Stimulated activated CD8-positive, alpha-beta memory T cell treated with anti-CD3 and anti-CD28 coated beads, Interleukin-7, amount 100 ng/mL, for 48 hours (primary cell): Measurements from ENCODE around the gene TWF2.

Experiments
- DNase-seq, 2 donors: peaks; one replicate each; pipeline ENCODE4 v3.0.0-alpha.2; 2020; ENCODE audit warnings: low read depth in 1 of 2; ENCODE audit errors: extremely low read depth in 1 of 2

The TWF2 gene

DNA sequence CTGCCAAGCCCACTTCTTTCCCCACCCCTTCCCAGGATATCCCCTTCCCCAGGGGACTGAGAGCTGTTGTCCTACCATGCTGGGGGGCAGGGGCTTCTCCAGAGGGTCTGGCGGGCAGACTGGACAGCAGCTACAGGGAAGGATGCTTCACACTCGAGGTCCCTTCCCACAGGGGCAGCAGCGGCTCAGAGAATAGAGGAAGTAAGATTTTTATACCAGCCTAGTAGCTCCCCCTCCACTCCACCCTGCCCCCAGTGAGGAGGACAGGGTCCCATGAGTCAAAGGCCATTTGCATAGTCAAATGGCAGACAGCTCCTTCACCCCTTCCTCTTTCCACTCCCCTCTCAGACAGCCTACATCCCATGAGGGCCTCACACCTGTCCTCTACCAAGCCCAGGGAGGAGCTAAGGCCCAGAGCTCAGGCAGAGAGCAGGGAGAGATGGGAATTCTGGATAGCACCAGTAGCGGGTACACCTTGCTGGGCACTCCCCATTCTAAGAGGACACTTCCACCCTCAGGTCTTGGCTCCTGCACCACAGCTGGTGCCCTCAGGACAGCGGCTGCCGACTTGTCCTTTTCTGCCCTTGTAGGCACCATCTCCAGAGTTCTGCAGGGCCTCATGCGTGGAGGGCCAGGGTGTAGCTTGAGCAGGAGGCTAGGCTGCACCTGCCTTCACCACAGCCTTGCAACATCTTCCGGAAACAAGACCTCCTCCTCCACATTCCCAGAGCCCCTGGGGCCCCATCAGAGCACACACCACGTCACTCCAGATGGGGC, 13.3 kb downstream of the TWF2 start, which contains the start of gene TLR9:
Gene TLR9 (minus strand): TSS at position 194 of the 777 bp plus-strand sequence. CDS start 116 bp downstream, at position 78.
- peak in 1 of 2 donors; percentile 37 for DNase-seq

DNA sequence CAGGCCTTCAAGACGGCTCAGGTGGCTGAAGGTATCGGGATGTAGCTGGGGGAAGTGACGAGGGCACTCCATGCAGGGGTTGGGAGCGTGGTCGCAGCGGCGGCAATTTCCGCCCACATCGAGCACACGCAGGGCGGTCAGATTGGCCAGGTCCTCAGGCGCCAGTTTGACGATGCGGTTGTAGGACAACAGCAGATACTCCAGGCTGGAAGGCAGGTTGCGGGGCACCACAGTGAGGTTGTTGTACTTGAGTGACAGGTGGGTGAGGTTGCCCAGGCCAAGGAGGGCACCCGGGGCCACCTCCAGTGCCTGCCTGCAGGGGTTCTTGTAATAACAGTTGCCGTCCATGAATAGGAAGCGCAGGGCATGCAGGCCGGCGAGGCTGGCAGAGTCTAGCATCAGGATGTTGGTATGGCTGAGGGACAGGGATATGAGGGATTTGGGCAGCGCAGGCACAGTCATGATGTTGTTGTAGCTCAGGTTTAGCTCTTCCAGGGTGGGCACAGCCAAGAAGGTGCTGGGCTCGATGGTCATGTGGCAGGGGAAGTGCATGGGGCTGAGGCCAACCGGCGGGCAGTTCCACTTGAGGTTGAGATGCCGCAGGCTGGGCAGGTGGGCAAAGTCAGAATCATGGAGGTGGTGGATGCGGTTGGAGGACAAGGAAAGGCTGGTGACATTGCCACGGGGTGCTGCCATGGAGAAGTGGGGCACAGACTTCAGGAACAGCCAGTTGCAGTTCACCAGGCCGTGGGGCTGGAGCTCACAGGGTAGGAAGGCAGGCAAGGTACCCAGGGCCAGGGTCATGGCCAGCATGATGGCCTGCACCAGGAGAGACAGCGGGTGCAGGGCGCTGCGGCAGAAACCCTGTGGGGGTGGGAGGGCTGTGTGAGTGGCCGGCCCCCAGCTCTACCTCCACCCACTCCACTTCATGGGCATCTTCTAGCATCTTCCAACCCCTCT, 15.2 kb downstream of the TWF2 start:
- DNase-seq, result no peak

DNA sequence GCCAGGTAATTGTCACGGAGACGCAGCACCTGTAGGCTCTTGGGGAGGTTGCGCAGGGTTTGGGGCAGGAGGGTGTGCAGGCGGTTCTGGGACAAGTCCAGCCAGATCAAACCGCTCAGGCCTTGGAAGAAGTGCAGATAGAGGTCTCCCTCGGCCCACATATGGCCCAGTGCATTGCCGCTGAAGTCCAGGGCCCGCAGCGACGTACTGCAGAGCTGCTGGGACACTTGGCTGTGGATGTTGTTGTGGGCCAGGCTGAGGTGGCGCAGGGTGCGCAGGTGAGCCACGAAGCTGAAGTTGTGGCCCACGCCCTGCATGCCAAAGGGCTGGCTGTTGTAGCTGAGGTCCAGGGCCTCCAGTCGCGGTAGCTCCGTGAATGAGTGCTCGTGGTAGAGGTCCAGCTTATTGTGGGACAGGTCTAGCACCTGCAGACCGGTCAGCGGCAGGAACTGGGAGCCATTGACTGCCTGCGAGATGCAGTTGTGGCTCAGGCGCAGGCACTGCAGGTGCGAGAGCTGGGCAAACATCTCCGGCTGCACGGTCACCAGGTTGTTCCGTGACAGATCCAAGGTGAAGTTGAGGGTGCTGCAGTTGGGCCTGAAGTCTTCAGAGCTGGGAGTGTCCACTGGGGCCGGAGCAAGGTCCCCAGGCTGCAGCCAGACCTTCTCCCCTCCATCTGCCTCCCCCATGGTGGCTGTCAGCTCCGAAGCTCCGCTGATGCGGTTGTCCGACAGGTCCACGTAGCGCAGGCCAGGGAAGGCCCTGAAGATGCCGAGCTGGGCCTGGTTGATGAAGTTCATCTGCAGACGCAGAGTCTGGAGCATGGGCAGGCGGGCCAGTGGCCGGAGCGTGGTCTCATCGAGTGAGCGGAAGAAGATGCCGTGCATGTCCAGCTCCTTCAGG, 16.4 kb downstream of the TWF2 start:
- DNase-seq, result no peak

DNA sequence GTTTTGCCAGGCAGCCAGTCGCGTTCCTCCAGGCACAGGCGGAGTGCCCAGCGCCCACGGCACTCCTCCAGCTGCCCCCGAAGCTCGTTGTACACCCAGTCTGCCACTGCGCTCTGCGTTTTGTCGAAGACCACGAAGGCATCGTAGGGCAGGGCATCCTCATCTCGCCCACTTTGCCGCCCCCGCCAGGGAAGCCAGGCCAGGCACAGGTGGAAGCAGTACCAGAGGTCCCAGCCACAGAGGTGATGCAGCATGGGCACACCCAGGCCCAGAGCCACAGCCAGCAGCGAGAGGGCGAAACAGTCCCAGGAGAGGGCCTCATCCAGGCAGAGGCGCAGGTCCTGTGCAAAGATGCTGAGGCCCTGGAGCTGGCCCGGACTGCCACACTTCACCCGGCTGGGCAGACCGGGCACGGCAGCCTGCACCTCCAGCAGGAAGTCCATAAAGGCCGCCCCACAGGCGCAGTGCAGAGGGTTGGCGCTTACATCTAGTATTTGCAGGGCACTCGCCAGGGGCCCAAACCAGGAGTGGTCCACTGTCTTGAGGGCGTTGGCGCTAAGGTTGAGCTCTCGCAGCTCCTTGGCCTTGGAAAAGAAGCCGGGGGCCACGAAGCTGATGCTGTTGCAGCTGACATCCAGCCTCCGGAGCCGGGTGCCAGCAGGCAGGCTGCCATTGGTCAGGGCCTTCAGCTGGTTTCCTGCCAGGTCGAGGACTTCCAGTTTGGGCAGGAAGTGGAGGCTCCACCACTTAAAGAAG, 17.2 kb downstream of the TWF2 start:
- no peak for DNase-seq

DNA sequence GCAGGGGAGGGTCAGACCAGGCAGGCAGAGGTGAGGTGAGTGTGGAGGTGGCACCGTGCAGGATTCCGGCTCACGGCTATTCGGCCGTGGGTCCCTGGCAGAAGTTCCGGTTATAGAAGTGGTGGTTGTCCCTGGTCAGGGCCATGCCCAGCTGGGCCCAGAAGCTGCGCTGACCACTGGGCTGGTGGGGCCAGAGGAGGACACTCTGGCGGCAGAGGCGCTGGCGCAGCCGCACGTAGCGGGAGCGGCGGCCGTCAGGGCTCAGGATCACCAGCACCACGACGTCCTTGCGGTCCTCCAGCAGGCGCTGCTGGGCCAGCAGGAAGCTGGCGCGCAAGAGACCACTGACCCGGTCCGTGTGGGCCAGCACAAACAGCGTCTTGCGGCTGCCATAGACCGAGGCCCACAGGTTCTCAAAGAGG, 17.8 kb downstream of the TWF2 start:
- no peak for DNase-seq

DNA sequence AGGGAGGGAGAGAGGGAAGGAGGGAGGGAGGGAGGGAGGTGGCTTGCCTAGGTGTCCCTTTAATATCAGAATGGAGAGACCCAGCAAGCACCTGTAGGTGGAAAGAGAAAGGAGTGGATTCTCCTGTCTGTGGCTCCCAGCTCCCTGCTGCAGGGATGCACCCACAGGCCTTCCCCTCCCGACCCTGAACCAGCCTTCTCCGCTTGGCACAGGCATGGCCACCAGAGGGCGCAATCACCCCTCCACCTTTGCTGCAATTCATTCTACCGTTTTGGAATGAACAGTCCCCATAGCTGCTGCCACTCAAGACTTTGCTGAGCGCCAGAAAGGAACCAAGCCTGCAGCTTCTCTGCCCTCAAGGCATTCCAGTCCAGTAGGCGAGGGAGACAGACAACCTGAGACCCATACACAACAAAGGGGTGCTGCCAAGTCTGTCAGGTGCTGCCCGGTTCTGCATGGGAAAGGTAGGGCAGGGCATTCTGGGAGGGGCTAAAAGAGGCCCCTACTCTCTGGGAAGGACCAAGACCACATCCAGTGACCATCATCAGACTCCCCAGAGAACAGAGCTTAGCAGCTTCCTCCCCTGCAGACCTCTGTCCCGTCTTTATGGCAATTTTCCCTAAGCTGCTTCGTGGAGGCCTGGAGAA, 18.5 kb downstream of the TWF2 start:
- DNase-seq, result peak; percentile 74 to 80

DNA sequence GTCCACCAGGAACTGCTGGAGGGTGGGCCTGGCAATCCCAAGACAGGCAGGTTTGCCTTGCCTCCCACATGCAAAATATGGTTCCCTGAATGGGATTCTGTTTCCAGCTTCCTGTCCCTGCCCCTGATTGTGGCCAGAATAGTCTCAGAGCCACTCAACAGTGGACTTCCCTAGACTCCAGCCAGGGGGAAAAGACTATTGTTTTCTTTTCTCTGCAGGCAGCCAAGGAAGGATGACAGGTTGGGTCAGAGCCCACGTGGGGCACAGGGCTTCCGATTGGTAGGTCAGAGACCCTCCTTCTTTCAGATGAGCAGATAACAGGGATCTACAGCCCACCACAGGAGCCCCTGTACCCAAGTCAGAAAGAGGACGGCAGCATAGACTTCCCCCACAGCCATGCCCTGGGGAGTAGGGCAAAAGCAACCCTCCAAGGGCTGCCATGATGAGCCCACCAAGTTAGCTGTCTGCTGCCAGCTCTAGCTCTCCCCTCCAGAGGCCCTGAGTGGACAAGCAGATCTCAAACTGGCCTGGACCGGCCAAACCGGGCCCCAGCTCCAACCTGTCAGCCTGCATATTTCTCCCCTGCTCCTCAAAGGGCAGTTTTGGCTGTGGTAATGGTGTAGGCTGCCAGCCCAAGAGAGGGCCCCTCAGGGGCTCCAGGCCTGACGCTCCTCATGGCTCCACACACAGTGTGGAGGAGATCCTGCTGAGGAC, 19.9 kb downstream of the TWF2 start:
- DNase-seq, result no peak

DNA sequence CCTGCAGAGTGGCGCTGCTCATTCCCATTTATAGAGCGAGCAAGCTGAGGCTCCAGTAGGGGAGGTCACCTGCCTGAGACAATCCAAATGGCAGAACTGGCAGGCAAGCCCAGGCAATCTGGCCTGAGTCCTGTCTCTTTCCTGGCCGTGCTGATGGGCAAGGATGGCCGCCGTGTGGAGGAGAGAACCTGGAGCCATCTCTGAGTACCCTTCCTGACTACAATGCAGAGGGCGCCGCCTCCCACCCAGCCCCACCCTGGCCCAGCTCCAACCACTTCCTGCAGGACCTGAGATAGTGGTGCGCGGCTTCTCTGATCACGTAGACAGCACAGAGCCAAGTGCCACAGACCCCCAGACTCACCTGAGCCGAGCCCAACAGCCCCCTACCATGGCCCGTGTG, 20.5 kb downstream of the TWF2 start:
- DNase-seq, result no peak

DNA sequence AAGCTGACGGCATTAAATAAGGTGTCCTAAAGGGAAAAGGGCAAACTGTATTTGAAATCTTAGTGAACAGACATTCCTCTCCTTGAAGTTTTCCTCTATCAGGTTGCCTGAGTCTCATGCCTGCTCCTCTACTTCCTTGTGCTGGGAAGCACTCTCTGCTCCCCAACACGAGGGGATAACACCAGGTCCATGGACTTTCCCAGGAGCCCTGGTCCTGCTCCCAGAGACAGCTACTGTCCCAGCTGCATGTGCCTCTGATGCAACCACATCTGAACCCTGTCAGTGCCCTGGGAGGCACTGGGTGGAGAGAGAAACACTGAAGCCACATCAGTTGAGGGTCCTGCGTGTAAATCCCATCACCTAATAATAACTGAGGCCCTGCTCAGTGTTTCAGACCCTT, 20.9 kb downstream of the TWF2 start:
- no peak for DNase-seq

DNA sequence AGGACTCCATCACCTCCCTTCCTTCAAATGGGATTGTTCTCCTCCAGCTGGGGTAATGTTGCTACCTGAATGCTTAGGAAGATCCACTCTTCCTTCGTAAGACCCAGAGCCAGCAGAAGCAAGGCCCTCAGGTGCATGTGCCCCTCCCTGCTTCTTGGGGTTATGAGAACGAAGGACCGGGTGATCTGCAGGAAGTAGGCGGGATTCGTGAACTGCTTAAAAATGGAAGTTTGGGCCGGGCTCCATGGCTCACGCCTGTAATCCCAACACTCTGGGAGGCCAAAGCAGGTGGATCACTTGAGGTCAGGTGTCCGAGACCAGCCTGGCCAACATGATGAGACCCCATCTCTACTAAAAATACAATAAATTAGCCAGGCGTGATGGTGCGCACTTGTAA, 21.6 kb downstream of the TWF2 start:
- no peak for DNase-seq

DNA sequence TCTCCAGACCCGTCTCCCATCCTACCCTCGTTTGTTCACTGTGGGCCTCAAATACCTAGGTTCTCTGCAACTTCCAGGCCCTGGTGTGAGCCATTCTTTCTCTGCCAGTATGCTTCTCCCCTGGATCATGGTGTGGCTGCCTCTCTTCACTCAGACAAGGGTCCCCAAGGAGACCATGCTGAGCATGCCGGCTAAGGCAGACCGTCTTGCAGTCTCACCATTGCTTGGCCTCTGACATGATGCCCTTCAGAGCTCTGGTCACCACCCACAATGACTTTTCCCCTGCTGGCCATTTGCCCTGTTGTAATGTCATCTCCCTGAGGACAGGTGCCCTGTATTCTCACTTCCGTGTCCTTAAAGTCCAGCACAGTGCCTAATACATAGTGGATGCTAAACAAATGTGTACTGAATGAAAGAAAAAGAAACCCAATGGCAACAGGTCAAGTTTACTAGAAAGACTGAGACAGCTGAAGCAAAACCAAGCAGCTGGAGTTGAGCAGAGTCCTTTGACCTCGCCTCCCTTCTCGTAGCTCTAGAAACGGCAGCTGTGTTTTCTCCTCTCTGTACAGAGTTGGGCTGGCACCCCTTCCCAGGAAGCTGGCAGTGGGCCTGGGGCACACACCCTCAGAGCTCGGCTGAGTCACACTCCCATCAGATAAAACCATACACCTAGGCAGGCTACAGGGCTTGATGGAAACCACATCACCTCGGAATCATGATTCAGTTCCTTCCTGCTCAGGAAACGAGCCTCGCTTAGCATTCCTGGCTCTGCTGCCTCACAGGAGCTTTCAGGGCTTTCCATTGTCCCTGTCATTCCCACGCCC, 22.2 kb downstream of the TWF2 start:
- no peak for DNase-seq

DNA sequence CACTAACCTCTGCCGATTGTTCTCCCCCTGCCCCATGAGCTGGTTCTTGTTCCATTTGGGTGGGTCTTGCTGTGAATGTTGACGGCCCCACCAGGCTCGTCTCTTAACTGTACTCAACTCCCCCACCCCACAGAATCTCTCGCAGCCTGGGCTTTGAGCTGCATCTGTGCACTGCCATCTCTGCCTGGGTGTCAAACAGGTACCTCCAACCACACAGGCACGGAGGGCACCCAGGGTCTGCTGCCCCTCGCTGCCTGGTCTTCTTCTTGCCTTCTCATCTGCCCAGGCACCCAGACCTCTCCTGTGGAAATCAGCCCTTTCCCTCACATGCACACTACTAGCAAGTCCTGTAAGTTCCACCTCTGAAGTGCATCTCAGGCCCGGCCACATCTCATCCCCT, 23.6 kb downstream of the TWF2 start:
- no peak for DNase-seq

DNA sequence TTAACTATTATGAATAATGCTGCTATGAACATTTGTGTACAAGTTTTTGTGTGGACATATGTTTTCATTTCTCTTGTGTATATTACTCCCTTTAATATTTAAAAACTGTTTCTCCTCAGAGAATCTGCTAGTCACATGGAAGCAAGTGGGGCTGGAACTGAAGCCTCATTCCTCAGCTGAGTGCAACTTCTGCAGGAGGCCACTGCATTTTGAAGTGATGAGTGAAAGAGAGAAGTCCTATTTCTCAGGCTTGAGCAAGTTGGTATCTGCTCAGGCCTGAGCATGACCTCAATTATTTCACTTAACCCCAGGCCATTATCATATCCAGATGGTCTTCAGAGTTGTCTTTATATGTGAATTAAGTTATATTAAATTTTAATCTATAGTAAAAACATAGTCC, 25.1 kb downstream of the TWF2 start:
- no peak for DNase-seq

DNA sequence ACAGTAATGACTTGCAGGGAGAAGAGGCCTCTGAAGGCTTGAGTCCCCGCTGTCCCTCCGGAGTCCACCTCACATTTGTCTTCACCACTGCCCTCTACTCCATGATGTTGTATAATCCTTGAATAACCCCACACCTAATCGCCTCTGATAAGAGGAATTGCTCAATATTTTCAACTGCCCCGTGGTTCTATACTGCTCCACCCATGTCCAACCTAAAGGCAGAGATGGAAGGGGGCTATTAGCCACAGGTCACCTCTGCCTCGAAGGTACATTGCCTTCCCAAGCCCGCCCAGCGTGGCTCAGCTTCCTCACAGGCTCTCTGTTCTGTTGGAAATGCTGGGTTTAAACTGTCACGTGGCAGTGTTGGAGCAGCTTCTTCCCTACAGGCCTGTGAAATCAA, 26.0 kb downstream of the TWF2 start:
- no peak for DNase-seq

DNA sequence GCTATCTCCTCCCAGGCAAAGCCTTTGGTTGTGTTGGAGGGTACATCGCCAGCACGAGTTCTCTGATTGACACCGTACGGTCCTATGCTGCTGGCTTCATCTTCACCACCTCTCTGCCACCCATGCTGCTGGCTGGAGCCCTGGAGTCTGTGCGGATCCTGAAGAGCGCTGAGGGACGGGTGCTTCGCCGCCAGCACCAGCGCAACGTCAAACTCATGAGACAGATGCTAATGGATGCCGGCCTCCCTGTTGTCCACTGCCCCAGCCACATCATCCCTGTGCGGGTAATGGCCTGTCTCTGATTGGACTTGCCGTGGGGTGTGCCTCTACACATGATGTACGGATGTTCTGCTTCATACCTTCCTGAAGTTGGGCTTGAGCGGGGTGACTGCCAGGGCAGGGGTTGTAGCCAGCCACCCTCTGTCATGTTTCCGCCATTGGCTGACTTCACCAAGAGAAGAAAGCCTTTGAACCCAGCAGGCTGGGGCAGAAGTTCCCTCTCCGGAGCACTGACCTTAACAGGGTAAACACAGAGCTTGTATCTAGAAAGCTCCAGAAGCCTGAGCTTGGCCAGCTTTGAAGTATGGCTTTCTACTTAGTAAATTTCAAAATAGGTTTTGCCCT, 27.6 kb downstream of the TWF2 start:
- no peak for DNase-seq

DNA sequence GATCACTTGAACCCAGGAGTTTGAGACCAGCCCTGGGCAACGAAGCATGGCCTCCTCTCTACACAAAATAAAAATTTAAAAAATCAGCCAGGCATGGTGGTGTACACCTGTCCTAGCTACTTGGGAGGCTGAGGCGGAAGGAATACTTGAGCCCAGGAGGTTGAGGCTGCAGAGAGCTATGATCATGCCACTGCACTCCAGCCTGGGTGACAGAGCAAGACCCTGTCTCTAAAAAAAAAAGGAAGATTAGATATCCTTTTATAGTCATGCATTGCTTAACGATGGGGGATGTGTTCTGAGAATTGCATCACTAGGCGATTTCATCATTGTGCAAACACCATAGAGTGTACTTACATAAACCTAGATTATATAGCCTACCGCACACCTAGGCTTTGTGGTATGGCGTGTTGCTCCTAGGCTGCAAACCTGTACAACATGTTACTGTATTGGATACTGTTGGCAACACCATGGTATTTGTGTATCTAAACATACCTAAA, 28.4 kb downstream of the TWF2 start:
- no peak for DNase-seq

DNA sequence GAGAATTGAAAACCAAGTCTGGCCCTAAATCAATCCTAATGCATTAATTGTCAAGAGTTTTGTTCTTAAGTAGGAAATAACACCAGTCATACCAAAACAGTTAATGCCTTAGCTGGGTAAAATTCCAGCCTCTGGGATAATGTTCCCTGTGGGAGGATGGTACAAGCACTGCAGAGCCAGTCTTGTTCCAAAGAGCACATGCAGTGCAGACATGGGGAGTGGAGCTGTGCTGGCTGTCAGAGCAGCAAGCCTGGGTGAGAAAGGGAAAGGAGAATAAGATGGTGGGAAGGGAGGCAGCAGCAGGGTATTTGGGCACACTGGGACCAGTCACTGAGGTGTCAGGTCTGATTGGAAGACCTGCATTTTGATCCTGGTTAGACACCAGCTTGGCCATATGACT, 28.9 kb downstream of the TWF2 start:
- no peak for DNase-seq

DNA sequence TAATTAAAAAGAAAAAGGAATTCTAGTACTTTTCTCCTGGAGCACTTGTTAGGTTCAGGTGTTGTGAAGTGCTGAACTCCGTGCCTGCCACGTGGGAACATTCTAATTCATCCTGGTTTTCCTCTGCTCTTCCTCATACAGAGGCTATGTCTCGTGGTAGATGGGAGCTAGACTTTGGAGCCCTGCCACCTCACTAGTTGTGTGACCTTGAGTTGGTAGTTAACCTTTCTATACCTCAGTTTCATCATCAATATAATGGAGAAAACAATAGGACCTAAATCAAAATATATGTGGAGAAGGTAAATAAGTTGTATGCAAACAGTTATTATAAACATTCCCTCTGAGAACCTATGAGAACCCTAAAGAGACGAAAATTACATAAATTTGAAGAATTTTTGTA, 30.4 kb downstream of the TWF2 start:
- DNase-seq, result no peak
